ENCODE measurements around the gene MRFAP1L1. TPM values are rescaled to one million over a fixed set of nuclear protein-coding genes. Genes with fewer than 3 reads are reported as not detected.
"Not testable (repeated sequence)": the region's sequence is repeated elsewhere in the genome, so short reads cannot be mapped to it uniquely, and the experiment has no call there.

The MRFAP1L1 gene
- total and polyA plus RNA-seq, 7 donors, result 40.7 to 82.8 (median 53.5) TPM

GRCh38 chr4:6676722-6677558, 32.7 kb downstream of the MRFAP1L1 start:
- Histone ChIP-seq H3K36me3 (no peaks in the 10 kb centered on the region), H3K4me1 (peaks cover 0 to 37% (median 37%) of the 10 kb centered on the region in 4 donors), H3K27ac (peak overlapping the region in 1 of 4 donors; percentile 25), H3K9me3 (no peaks in the 10 kb centered on the region), H3K4me3 (peak overlapping the region in 1 of 4 donors; percentile 11), H3K27me3 (no peaks in the 10 kb centered on the region)
- TF ChIP-seq POLR2AphosphoS5 (IDR thresholded peaks at IDR 0.05), result no peak
- TF ChIP-seq POLR2A (IDR thresholded peaks at IDR 0.05), result no peak
- no peak for TF ChIP-seq CTCF (IDR thresholded peaks at IDR 0.05)
- no peak for TF ChIP-seq EP300 (IDR thresholded peaks at IDR 0.05)
- DNase-seq, result no peak
- 85 to 91% methylated on average over 21 of the region's 21 CpGs for WGBS, 2 donors
- intact Hi-C loops (cut with DNase I), result no loop called here

GRCh38 chr4:6674500-6675149, 35.0 kb downstream of the MRFAP1L1 start:
- Histone ChIP-seq H3K36me3 (peaks cover 0 to 3% (median 0%) of the 10 kb centered on the region in 4 donors), H3K4me1 (peaks cover 0 to 37% (median 37%) of the 10 kb centered on the region in 4 donors), H3K4me3 (peak overlapping the region; percentile 72 to 79 (median 74)), H3K9me3 (no peaks in the 10 kb centered on the region), H3K27me3 (no peaks in the 10 kb centered on the region), H3K27ac (peak overlapping the region; percentile 83 to 93 (median 88))
- DNase-seq, result no peak
- TF ChIP-seq POLR2A (IDR thresholded peaks at IDR 0.05) (no peak), EP300 (IDR thresholded peaks at IDR 0.05) (no peak), CTCF (IDR thresholded peaks at IDR 0.05) (peak in 1 of 4 experiments; percentile 7)
- WGBS, 2 donors, result 4 to 5% methylated on average over 40 of the region's 40 CpGs
- intact Hi-C loops (cut with DNase I), result loop anchor here (1.0 to 2.0 kb wide), 2 partner anchors 34 kb away; partner anchors contain the start of genes MRFAP1 and MRFAP1L1

- peak overlapping the region; percentile 72 to 79 (median 74) for H3K4me3 ChIP-seq
- H3K36me3 ChIP-seq, result peaks cover 0 to 9% (median 0%) of the 10 kb centered on the region in 4 donors
- intact Hi-C loops (cut with DNase I), result loop anchor here (1.0 to 2.0 kb wide), 2 partner anchors 34 to 35 kb away; partner anchors contain the start of genes MRFAP1 and MRFAP1L1
- peak overlapping the region; percentile 83 to 93 (median 88) for H3K27ac ChIP-seq
- WGBS, 2 donors, result 1% methylated on average over 89 of the region's 89 CpGs
- TF ChIP-seq CTCF (IDR thresholded peaks at IDR 0.05), result no peak
- TF ChIP-seq POLR2AphosphoS5 (IDR thresholded peaks at IDR 0.05), result peak; percentile 74 to 90 (median 88)
- TF ChIP-seq EP300 (IDR thresholded peaks at IDR 0.05), result no peak
- TF ChIP-seq POLR2A (IDR thresholded peaks at IDR 0.05), result peak in 1 of 2 donors; percentile 54
- H3K9me3 ChIP-seq, result no peaks in the 10 kb centered on the region
- peak; percentile 98 for DNase-seq
- no peaks in the 10 kb centered on the region for H3K27me3 ChIP-seq
- H3K4me1 ChIP-seq, result peaks cover 0 to 37% (median 37%) of the 10 kb centered on the region in 4 donors
Observed at GRCh38 chr4:6673660-6674499, 35.8 kb downstream of the MRFAP1L1 start.

- H3K36me3 ChIP-seq; intact Hi-C loops (cut with DNase I); DNase-seq; H3K27me3 ChIP-seq; H3K9me3 ChIP-seq: not testable (repeated sequence)
- H3K4me3 ChIP-seq, result peak overlapping the region; percentile 72 to 79 (median 74)
- H3K4me1 ChIP-seq, result peaks cover 0 to 37% (median 37%) of the 10 kb centered on the region in 4 donors
- peak in 2 of 4 donors; percentile 13 to 79 for TF ChIP-seq POLR2AphosphoS5 (IDR thresholded peaks at IDR 0.05)
- peak; percentile 43 to 46 for TF ChIP-seq POLR2A (IDR thresholded peaks at IDR 0.05)
- WGBS, 2 donors, result 32 to 34% methylated on average over 14 of the region's 14 CpGs
- peak overlapping the region; percentile 83 to 93 (median 88) for H3K27ac ChIP-seq
Observed at GRCh38 chr4:6673191-6673659, 36.4 kb downstream of the MRFAP1L1 start.

GRCh38 chr4:6672541-6673190, 37.0 kb downstream of the MRFAP1L1 start:
- DNase-seq; intact Hi-C loops (cut with DNase I); H3K27me3 ChIP-seq; H3K9me3 ChIP-seq; H3K36me3 ChIP-seq: not testable (repeated sequence)
- 96 to 97% methylated on average over 34 of the region's 34 CpGs for WGBS, 2 donors
- Histone ChIP-seq H3K27ac (peak overlapping the region in 3 of 4 donors; percentile 87 to 93 (median 89)), H3K4me3 (peak overlapping the region in 2 of 4 donors; percentile 72 to 74), H3K4me1 (peaks cover 0 to 37% (median 37%) of the 10 kb centered on the region in 4 donors)

Measured in sigmoid colon (tissue), 7 donors.